GM12874 (cell line): ENCODE data around the gene FILIP1.

Experiments
- TF ChIP-seq, protein P1 (sequence below): IDR thresholded peaks from 2 replicates; pipeline ENCODE4 v1.5.1; 2011; ENCODE audit warnings: low read depth, mild to moderate bottlenecking, control low read depth, low read length, moderate library complexity; ENCODE audit not compliant: insufficient read depth

The FILIP1 gene

DNA sequence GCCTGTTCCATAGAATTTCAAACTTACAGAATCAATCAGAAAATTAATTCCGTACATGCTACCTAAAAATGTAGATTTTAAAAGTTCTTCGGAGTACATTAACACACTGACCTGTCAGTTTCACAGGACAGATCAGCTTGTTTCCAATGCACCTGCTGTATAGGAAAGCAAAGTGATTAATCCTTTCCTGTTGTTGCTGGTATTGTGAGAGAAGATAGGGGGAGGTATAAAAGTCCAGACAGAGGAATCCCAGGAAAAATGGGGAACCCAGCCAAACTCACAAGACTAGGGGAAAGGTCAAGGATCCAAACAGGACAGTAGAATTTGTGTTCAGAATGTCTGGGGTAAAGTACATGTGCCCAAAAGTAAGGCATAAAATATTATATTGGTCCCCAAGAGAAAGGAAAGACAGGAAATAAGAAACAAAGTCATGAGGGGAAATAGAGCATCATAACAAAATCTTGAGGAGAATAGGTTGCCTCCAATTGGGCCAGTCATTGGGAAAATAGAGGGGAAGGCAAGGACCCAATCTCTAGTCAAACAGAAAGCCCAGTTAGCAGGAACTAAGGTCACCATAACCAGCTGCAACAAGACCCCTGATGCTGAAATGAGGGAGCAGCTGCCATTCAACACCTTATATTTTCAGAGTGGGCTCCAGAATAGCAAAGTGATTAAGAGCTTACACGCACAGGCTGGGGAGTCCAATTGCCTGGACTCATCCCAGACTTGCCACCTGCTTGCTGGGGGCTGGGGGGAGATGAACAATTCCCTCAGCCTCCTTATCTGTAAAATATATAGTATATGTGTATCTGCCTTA, 10.3 kb downstream of the FILIP1 start:
- TF ChIP-seq, protein P1, sequence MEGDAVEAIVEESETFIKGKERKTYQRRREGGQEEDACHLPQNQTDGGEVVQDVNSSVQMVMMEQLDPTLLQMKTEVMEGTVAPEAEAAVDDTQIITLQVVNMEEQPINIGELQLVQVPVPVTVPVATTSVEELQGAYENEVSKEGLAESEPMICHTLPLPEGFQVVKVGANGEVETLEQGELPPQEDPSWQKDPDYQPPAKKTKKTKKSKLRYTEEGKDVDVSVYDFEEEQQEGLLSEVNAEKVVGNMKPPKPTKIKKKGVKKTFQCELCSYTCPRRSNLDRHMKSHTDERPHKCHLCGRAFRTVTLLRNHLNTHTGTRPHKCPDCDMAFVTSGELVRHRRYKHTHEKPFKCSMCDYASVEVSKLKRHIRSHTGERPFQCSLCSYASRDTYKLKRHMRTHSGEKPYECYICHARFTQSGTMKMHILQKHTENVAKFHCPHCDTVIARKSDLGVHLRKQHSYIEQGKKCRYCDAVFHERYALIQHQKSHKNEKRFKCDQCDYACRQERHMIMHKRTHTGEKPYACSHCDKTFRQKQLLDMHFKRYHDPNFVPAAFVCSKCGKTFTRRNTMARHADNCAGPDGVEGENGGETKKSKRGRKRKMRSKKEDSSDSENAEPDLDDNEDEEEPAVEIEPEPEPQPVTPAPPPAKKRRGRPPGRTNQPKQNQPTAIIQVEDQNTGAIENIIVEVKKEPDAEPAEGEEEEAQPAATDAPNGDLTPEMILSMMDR, result no peak

DNA sequence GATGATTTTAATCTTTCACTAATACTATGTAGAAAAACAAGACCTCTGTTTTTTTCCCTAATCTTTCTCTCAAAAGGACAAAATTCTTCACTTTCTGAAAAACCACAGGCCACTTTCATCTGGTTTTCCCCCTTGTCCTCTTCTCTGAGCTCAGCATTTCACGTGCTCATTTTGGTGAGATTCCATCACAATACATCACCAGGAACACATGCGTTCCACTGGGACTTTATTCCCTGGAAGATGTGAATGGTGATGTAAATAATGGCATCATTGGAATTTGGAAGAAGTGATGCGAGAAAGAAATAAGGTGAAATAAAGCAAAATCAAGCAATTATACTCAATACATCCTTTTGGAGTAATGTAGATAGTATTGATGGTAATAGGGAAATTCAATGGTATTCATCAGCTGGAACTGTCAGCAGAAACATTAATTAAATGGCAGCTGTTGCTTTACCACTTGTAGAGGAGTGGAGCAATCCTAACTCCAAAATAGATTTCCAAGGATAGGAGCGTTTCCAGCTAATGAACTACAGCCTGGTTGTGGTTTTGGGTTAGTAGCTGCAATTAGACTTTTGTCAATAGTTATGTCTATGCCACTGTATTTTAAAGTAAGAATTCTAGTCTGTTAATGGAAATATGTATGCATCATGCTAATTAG, 11.5 kb downstream of the FILIP1 start:
- TF ChIP-seq, protein P1, result no peak

DNA sequence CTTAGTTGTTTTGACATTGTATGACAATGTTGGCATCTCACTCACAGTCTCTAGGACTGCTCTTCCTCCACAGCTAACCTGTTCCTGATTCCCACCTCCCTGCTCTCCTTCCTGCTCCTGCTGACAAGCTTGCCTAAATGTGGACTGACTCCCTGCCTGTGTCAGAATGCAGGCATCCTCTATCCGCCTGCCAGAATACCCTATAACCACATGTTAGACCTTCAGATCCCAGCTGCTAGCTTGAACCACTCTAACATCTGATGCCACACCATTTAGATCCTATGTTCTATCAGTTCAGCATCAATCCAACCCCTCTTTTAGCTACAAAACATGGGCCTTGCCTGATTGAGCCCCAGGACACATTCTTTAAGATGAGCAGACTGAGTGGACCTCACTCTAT, 12.2 kb downstream of the FILIP1 start:
- TF ChIP-seq, protein P1, result no peak

DNA sequence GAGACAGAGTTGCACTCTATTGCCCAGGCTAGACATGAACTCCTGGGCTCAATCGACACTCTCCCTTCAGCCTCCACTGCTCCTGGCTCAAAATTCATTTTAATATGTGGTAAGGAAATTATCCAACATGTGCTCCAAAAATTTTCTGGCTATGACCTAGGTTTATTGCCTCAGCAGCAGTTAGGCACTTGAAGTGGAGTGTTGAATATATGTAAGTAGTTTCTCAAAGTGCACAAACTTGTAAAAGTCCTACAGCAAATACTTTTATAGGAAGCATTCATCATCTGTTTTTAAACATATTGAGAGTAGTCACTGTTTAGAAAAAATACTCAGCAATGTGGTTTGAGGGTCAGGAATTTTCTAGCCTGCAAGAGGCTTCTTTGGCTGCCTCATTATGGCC, 13.2 kb downstream of the FILIP1 start:
- TF ChIP-seq, protein P1, result no peak

DNA sequence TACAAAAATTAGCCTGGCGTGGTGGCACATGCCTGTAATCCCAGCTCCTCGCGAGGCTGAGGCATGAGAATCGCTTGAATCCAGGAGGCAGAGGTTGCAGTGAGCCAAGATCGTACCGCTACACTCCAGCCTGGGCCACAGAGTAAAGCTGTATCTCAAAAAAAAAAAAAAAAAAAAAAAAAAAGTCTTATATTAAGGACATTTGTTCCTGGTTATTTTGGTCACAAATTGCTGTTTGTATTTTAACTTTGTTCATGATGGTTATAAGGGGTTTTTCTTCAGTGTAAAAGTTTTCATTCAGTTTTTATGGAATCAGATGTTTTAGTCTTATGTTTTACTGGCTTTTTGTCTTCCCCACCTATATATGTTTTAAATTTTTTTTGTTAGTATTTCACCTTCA, 13.9 kb downstream of the FILIP1 start:
- TF ChIP-seq, protein P1, result no peak

DNA sequence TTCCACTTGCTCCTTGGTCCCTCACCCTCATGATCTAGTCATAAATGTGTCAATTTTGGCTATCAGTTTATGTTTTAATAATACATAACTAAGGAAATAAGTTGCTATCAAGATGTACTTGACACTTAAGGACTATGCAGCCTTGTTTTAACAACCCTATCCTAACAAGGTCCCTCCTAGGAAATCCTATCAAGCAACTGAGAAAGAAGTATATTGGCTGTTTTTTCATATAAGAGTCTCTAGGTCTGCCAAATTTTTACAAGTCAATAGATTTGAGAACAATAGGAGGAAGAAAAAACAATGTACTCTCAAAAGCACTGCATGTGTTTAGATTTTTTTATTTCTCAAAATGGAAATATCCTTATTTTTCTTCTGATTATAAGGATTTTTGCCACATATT, 14.7 kb downstream of the FILIP1 start:
- TF ChIP-seq, protein P1, result no peak

DNA sequence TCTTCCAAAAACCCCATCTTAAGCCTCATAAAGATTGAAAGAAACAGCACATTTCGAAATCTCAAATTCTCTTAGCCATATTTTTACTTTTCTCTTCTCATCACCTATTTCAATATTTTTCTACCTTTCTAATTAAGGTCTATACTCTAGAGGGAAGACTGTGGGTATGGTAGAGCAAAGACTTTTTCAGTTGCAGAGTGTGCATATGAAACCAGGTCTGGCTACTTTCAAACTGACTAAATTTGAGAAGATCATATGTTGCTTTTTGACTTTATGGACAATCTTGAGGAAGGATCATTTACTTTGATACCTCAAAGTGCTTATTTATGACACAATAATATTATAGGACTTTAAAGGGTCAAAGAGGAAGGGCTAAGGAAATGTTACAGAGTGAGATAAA, 20.7 kb downstream of the FILIP1 start:
- TF ChIP-seq, protein P1, result no peak
